Suppressor macrophage treated with lipopolysaccharide for 1 hour (primary cell): ENCODE measurements around the gene CAPN10.
A peak's percentile ranks its signal among the peaks of the same experiment; 100 is the strongest.

ENCODE experiments used
- DNase-seq, 3 donors: peaks; one replicate each; pipeline ENCODE4 v3.0.0-alpha.2; 2020 to 2022

Gene CAPN10

GRCh38 chr2:240563951-240564560 lies 22.5 kb upstream of the CAPN10 start:
- no peak for DNase-seq

GRCh38 chr2:240564561-240565332 lies 21.8 kb upstream of the CAPN10 start:
- peak in 1 of 3 donors; percentile 22 for DNase-seq

GRCh38 chr2:240565333-240566202 lies 21.0 kb upstream of the CAPN10 start:
- peak; percentile 89 to 91 (median 91) for DNase-seq

- DNase-seq, result peak; percentile 91 to 97 (median 95)
These were observed 20.1 kb upstream of the CAPN10 start for GRCh38 chr2:240566203-240567136.

- DNase-seq, result peak in 2 of 3 donors; percentile 25 to 33
These were observed 19.2 kb upstream of the CAPN10 start for GRCh38 chr2:240567137-240567871.

- DNase-seq, result peak; percentile 62 to 93 (median 79)
These were observed 18.5 kb upstream of the CAPN10 start, which contains the start of gene RNPEPL1 for GRCh38 chr2:240567872-240568677. TSS of gene RNPEPL1 (plus strand) at chr2:240568484. CDS start at chr2:240568587, 103 bp downstream.

GRCh38 chr2:240568678-240569522 lies 17.6 kb upstream of the CAPN10 start:
- peak; percentile 50 to 75 (median 57) for DNase-seq

GRCh38 chr2:240569523-240569997 lies 17.0 kb upstream of the CAPN10 start:
- no peak for DNase-seq

GRCh38 chr2:240569998-240570530 lies 16.5 kb upstream of the CAPN10 start:
- no peak for DNase-seq

- DNase-seq, result no peak
These were observed 15.8 kb upstream of the CAPN10 start for GRCh38 chr2:240570531-240571313.

GRCh38 chr2:240571314-240571973 lies 15.1 kb upstream of the CAPN10 start:
- no peak for DNase-seq

- DNase-seq, result no peak
These were observed 14.1 kb upstream of the CAPN10 start for GRCh38 chr2:240572141-240573031.

GRCh38 chr2:240573071-240573515 lies 13.4 kb upstream of the CAPN10 start:
- no peak for DNase-seq

GRCh38 chr2:240573516-240574385 lies 12.8 kb upstream of the CAPN10 start:
- no peak for DNase-seq

GRCh38 chr2:240574386-240575100 lies 12.0 kb upstream of the CAPN10 start:
- DNase-seq, result no peak
